WTC11 (cell line): ENCODE results near the gene TUBB2B. TPM values are rescaled to one million over a fixed set of nuclear protein-coding genes. Genes with fewer than 3 reads are reported as not detected.
"Not testable (repeated sequence)": the region's sequence is repeated elsewhere in the genome, so short reads cannot be mapped to it uniquely, and the experiment has no call there.

Experiments used
- ATAC-seq: fragments of 200-7000 bp; cut with Tn5 transposase; 2 replicates; pipeline ENCODE4 v1.10.0; 2021; ENCODE audit warnings: mild to moderate bottlenecking, moderate library complexity
- CTCF ChIA-PET: fragments of 300-600 bp; sonication (Branson Sonifier 250); formaldehyde crosslinking; loops from one replicate; lab custom pipeline; 2021; ENCODE audit warnings: antibody characterized with exemption; lab: Charles Lee
- POLR2A ChIA-PET: fragments of 350-600 bp; sonication (Branson Sonifier 250); formaldehyde crosslinking; loops from one replicate; lab custom pipeline; 2021; ENCODE audit warnings: antibody characterized with exemption; lab: Charles Lee
- DNase-seq: peaks from one replicate; pipeline ENCODE4 v3.0.0; 2021; ENCODE audit warnings: low spot score
- H3K27ac Mint-ChIP-seq: 2 replicates; pipeline ENCODE4 v1.8.0; 2021; ENCODE audit warnings: mixed read lengths
- H3K27me3 Mint-ChIP-seq: 2 replicates; pipeline ENCODE4 v1.8.0; 2021; ENCODE audit warnings: low read depth, mild to moderate bottlenecking, moderate library complexity, mixed read lengths
- H3K36me3 Mint-ChIP-seq: 2 replicates; pipeline ENCODE4 v1.8.0; 2021; ENCODE audit warnings: mixed read lengths
- H3K4me1 Mint-ChIP-seq: 2 replicates; pipeline ENCODE4 v1.8.0; 2022; ENCODE audit warnings: mixed read lengths
- H3K4me3 Mint-ChIP-seq: 2 replicates; pipeline ENCODE4 v1.8.0; 2021; ENCODE audit warnings: mild to moderate bottlenecking, moderate library complexity, mixed read lengths
- H3K9me3 Mint-ChIP-seq: 2 replicates; pipeline ENCODE4 v1.8.0; 2021; ENCODE audit warnings: mixed read lengths
- AR ChIP-seq: fragments of 250-450 bp; sonication (Bioruptor Pico); IDR thresholded peaks from 2 replicates; pipeline ENCODE4 v1.9.0; 2021; ENCODE audit warnings: mild to moderate bottlenecking
- FOXK1 ChIP-seq: sonication (generic); formaldehyde crosslinking; IDR thresholded peaks from 2 replicates; pipeline ENCODE4 v1.8.0; 2022; ENCODE audit warnings: mild to moderate bottlenecking, moderate library complexity, missing genetic modification reagents
- MAX ChIP-seq: sonication (generic); formaldehyde crosslinking; IDR thresholded peaks from 2 replicates; pipeline ENCODE4 v1.8.0; 2022; ENCODE audit warnings: mild to moderate bottlenecking, missing genetic modification reagents
- MYBL2 ChIP-seq: sonication (generic); formaldehyde crosslinking; IDR thresholded peaks from 2 replicates; pipeline ENCODE4 v1.8.1; 2023; ENCODE audit warnings: mild to moderate bottlenecking, moderate library complexity, missing genetic modification reagents
- NFATC4 ChIP-seq: fragments of 250-450 bp; sonication (Bioruptor Pico); IDR thresholded peaks from 2 replicates; pipeline ENCODE4 v1.9.0; 2021; ENCODE audit warnings: mild to moderate bottlenecking
- RELA ChIP-seq: sonication (generic); formaldehyde crosslinking; IDR thresholded peaks from 2 replicates; pipeline ENCODE4 v1.8.1; 2022; ENCODE audit warnings: missing genetic modification reagents, mild to moderate bottlenecking, borderline replicate concordance
- SMAD3 ChIP-seq: sonication (generic); formaldehyde crosslinking; IDR thresholded peaks from 2 replicates; pipeline ENCODE4 v1.8.0; 2022; ENCODE audit warnings: missing genetic modification reagents, mild to moderate bottlenecking, borderline replicate concordance
- SMAD4 ChIP-seq: sonication (generic); formaldehyde crosslinking; IDR thresholded peaks from 2 replicates; pipeline ENCODE4 v1.8.0; 2022; ENCODE audit warnings: mild to moderate bottlenecking, missing genetic modification reagents
- TEAD1 ChIP-seq: sonication (generic); formaldehyde crosslinking; IDR thresholded peaks from 2 replicates; pipeline ENCODE4 v1.8.0; 2022; ENCODE audit warnings: mild to moderate bottlenecking, missing genetic modification reagents
- TP53 ChIP-seq: sonication (generic); formaldehyde crosslinking; IDR thresholded peaks from 2 replicates; pipeline ENCODE4 v1.8.1; 2023; ENCODE audit warnings: mild to moderate bottlenecking, missing genetic modification reagents
- ZNF263 ChIP-seq: sonication (generic); formaldehyde crosslinking; IDR thresholded peaks from 2 replicates; pipeline ENCODE4 v1.8.1; 2022; ENCODE audit warnings: low read depth, mild to moderate bottlenecking, moderate library complexity, missing genetic modification reagents
- ZNF396 ChIP-seq: fragments of 250-450 bp; sonication (Bioruptor Pico); IDR thresholded peaks from 2 replicates; pipeline ENCODE4 v1.8.0; 2021; ENCODE audit warnings: mild to moderate bottlenecking, moderate library complexity, borderline replicate concordance
- ZNF512 ChIP-seq: sonication (generic); formaldehyde crosslinking; IDR thresholded peaks from 2 replicates; pipeline ENCODE4 v1.8.1; 2022; ENCODE audit warnings: missing genetic modification reagents, borderline replicate concordance
- total RNA-seq: library from RNA; stranded (reverse); gene quantifications from 3 replicates; pipeline ENCODE4 v1.2.3, GENCODE V29; 2021
- TF ChIP-seq, protein P1 (sequence below): sonication (generic); formaldehyde crosslinking; IDR thresholded peaks from 2 replicates; pipeline ENCODE4 v1.8.0; 2023; ENCODE audit warnings: mild to moderate bottlenecking, missing genetic modification reagents
- TF ChIP-seq, protein P2 (sequence below): sonication (generic); formaldehyde crosslinking; IDR thresholded peaks from 2 replicates; pipeline ENCODE4 v1.8.1; 2023; ENCODE audit warnings: mild to moderate bottlenecking, moderate library complexity, missing genetic modification reagents
- TF ChIP-seq, protein P3 (sequence below): fragments of 250-450 bp; sonication (Bioruptor Pico); conservative IDR thresholded peaks from 2 replicates; pipeline ENCODE4 v1.9.0; 2021; ENCODE audit warnings: mild to moderate bottlenecking
- TF ChIP-seq, protein P4 (sequence below): sonication (generic); formaldehyde crosslinking; conservative IDR thresholded peaks from 2 replicates; pipeline ENCODE4 v1.8.1; 2022; ENCODE audit warnings: mild to moderate bottlenecking, missing genetic modification reagents

The TUBB2B gene
- total RNA-seq, 1 experiment from 2014 or later = 591 TPM

DNA sequence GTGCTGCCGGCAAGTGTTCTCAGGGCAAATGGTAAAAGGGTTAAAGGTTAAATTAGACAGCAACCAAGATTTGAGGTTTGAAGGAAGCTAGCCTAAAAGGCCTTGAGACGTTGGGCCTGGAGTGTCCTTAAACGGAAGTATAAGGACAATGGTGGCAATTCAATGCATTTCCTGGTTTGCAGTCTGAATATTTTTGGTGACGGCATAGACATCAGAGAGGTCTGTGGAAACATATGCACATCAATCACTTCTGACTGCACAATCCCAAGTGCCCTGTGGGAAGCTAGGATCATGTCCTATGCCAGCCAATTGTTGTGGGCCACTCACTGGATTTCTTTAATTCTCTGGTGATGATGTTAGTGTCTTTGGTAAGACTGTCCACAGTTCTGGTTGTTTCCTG lies 44.4 kb downstream of the TUBB2B start (continued):
- TF ChIP-seq, protein P1, sequence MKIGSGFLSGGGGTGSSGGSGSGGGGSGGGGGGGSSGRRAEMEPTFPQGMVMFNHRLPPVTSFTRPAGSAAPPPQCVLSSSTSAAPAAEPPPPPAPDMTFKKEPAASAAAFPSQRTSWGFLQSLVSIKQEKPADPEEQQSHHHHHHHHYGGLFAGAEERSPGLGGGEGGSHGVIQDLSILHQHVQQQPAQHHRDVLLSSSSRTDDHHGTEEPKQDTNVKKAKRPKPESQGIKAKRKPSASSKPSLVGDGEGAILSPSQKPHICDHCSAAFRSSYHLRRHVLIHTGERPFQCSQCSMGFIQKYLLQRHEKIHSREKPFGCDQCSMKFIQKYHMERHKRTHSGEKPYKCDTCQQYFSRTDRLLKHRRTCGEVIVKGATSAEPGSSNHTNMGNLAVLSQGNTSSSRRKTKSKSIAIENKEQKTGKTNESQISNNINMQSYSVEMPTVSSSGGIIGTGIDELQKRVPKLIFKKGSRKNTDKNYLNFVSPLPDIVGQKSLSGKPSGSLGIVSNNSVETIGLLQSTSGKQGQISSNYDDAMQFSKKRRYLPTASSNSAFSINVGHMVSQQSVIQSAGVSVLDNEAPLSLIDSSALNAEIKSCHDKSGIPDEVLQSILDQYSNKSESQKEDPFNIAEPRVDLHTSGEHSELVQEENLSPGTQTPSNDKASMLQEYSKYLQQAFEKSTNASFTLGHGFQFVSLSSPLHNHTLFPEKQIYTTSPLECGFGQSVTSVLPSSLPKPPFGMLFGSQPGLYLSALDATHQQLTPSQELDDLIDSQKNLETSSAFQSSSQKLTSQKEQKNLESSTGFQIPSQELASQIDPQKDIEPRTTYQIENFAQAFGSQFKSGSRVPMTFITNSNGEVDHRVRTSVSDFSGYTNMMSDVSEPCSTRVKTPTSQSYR (CRISPR knock-in tag) = no peak
- no peak for TF ChIP-seq TEAD1 (CRISPR knock-in tag)

DNA sequence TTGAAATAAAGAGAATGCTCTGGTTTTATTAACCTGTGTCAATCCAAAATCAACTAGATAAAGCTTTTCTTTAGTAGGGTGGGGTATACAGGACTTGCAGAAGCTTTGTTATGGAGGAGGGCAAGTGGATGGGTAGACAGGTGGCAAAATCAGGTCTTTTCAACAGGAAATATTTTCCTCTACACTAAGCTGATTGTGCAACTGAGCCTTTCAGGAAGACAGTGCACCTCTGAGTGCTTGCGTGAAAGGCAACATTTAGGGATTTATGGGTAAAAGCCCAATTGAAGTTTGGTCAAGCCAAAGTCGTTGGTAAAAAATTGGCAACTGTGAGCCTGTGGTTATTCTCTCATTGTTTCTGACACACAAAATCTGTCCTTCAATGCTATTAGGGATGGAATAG lies 46.3 kb downstream of the TUBB2B start:
- no peaks in the 10 kb centered on the region; the same call in 1 of the 2 replicates for H3K27me3 Mint-ChIP-seq

DNA sequence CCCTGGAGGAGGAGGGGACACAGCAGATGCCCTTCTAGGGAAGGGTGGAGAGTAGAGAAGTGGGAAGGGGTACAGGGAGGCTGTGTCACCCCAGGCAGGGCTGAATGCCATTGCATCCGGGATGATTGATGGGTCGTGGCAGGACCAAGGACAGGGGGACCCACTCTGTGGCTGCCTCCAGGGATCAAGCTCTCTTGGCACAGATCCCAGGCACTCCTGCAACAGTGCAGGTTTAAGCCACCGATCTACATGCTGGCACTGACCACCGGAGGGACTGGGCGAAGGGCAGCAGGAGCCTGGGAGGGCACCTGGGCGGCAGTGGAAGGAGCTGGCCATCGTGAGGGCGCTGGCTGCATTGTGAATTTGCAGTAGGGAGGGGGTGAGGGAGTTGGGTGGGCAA lies 47.5 kb downstream of the TUBB2B start:
- peaks cover 26% of the 10 kb centered on the region for H3K4me1 Mint-ChIP-seq
- H3K27me3 Mint-ChIP-seq, DNase-seq, H3K36me3 Mint-ChIP-seq, POLR2A ChIA-PET, H3K27ac Mint-ChIP-seq, H3K9me3 Mint-ChIP-seq, CTCF ChIA-PET: not testable (repeated sequence)
- peak overlapping the region; percentile 68 for H3K4me3 Mint-ChIP-seq
- 0 out of 2 replicates have a peak, but pooled peaks have one; percentile 48 for ATAC-seq

More for the DNA sequence above, 46.3 kb downstream of the TUBB2B start:
- ATAC-seq = no peak
- TF ChIP-seq RELA (CRISPR knock-in tag) = no peak
- TF ChIP-seq, protein P2, sequence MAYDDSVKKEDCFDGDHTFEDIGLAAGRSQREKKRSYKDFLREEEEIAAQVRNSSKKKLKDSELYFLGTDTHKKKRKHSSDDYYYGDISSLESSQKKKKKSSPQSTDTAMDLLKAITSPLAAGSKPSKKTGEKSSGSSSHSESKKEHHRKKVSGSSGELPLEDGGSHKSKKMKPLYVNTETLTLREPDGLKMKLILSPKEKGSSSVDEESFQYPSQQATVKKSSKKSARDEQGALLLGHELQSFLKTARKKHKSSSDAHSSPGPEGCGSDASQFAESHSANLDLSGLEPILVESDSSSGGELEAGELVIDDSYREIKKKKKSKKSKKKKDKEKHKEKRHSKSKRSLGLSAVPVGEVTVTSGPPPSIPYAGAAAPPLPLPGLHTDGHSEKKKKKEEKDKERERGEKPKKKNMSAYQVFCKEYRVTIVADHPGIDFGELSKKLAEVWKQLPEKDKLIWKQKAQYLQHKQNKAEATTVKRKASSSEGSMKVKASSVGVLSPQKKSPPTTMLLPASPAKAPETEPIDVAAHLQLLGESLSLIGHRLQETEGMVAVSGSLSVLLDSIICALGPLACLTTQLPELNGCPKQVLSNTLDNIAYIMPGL (CRISPR knock-in tag) = no peak
- no peak for TF ChIP-seq SMAD3 (CRISPR knock-in tag)
- TF ChIP-seq AR (CRISPR knock-in tag) = no peak
- no peak for TF ChIP-seq ZNF263
- TF ChIP-seq TEAD1 (CRISPR knock-in tag) = no peak
- TF ChIP-seq MYBL2 = no peak
- TF ChIP-seq, protein P3, sequence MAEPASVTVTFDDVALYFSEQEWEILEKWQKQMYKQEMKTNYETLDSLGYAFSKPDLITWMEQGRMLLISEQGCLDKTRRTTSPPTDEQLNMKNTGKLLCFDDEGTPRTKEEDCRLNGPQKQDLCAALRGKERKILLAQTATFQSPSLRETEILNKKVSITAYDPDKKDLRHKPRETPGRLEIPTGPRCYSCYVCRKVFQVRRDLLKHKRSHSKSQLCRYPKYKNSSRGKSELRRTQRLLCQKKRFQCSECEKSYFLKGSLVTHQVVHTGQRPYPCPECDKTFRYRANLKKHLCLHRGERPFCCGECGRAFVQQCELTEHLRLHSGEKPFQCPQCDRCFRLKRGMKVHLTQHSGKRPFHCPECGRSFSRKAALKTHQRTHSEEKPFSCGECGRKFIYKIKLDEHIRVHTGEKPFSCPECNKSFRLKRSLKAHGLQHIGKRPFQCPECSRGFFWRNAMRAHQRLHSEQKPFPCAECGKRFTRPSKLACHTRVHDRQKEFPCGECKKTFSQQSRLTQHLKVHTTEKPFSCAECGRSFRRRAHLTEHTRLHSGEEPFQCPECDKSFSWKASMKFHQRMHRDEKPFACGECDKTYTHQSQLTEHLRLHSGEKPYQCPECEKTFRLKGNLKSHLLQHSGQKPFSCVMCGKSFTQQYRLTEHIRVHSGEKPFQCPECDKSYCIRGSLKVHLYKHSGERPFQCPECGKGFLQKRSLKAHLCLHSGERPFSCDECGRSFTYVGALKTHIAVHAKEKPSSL (CRISPR knock-in tag) = no peak
- no peak for TF ChIP-seq ZNF512 (CRISPR knock-in tag)
- TF ChIP-seq NFATC4 (CRISPR knock-in tag) = no peak
- no peak for TF ChIP-seq TP53 (CRISPR knock-in tag)
- TF ChIP-seq SMAD4 = no peak
- TF ChIP-seq FOXK1 (CRISPR knock-in tag) = no peak
- TF ChIP-seq, protein P4, sequence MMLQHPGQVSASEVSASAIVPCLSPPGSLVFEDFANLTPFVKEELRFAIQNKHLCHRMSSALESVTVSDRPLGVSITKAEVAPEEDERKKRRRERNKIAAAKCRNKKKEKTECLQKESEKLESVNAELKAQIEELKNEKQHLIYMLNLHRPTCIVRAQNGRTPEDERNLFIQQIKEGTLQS = no peak
- TF ChIP-seq ZNF396 (CRISPR knock-in tag) = no peak
- no peak for TF ChIP-seq MAX (CRISPR knock-in tag)
- Mint-ChIP-seq H3K9me3 (no peaks in the 10 kb centered on the region), H3K27ac (no peak overlapping the region), H3K36me3 (no peaks in the 10 kb centered on the region), H3K4me1 (peaks cover 14% of the 10 kb centered on the region), H3K4me3 (no peak overlapping the region)
- POLR2A ChIA-PET = no interaction called here
- no peak for DNase-seq
- CTCF ChIA-PET = no interaction called here

DNA sequence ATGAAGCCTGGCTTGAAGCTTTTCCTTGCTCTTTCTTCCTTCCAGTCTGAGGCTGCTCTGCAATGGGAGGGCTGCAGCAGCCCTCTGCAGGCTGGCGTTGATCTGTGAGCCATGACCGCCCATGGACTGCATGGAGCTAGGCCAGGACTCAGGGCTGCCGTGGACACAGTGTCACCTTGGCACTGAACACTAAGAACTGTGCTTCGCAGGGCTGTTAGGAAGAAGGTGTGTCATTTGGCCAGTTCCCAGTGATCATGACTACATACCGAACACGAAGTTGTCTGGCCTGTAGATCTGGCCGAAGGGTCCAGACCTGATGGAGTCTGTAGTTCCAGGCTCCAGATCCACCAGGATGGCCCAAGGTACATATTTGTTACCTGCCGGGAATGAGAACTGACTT lies 48.8 kb downstream of the TUBB2B start:
- DNase-seq, H3K27ac Mint-ChIP-seq, H3K36me3 Mint-ChIP-seq, CTCF ChIA-PET, H3K27me3 Mint-ChIP-seq, H3K9me3 Mint-ChIP-seq, POLR2A ChIA-PET, H3K4me3 Mint-ChIP-seq, ATAC-seq: not testable (repeated sequence)
- H3K4me1 Mint-ChIP-seq = peaks cover 30% of the 10 kb centered on the region
